ENCODE results near the gene MGAT4C. TPM values are rescaled to one million over a fixed set of nuclear protein-coding genes. Genes with fewer than 3 reads are reported as not detected.

Gene MGAT4C
- total RNA-seq, 4 donors from 2014 or later: under 0.01 to 0.60 (median 0.22) TPM; not detected in 1

DNA sequence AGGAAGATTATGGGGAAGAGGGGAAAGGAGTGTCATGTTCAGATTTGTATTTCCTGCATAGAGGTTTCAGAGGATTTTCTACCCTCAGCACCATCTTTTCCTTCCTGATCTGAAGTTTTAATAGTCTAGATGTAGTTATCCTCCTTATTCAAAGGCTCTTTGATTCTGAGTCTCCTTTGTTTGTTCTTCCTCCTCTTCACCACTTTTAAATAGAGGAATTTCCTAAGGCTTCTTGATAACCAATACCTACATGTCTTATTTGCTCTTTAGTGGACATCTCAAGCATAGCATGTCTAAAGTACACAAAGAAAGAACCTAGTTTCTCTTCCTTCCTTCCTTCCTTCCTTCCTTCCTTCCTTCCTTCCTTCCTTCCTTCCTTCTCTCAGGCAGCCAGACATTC is 8.3 kb downstream of the MGAT4C start:
- no peaks in the 10 kb centered on the region for H3K36me3 ChIP-seq
- DNase-seq (ENCODE audit: low spot score in 2 of 2): no peak
- H3K27me3 ChIP-seq: no peaks in the 10 kb centered on the region
- H3K4me3 ChIP-seq: no peak overlapping the region
- no peaks in the 10 kb centered on the region for H3K4me1 ChIP-seq
- TF ChIP-seq, protein P1, sequence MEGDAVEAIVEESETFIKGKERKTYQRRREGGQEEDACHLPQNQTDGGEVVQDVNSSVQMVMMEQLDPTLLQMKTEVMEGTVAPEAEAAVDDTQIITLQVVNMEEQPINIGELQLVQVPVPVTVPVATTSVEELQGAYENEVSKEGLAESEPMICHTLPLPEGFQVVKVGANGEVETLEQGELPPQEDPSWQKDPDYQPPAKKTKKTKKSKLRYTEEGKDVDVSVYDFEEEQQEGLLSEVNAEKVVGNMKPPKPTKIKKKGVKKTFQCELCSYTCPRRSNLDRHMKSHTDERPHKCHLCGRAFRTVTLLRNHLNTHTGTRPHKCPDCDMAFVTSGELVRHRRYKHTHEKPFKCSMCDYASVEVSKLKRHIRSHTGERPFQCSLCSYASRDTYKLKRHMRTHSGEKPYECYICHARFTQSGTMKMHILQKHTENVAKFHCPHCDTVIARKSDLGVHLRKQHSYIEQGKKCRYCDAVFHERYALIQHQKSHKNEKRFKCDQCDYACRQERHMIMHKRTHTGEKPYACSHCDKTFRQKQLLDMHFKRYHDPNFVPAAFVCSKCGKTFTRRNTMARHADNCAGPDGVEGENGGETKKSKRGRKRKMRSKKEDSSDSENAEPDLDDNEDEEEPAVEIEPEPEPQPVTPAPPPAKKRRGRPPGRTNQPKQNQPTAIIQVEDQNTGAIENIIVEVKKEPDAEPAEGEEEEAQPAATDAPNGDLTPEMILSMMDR (IDR thresholded peaks at IDR 0.05): no peak
- TF ChIP-seq POLR2A (IDR thresholded peaks at IDR 0.05) (no peak), EP300 (IDR thresholded peaks at IDR 0.05) (no peak)
- no peaks in the 10 kb centered on the region for H3K9me3 ChIP-seq
- no peak overlapping the region for H3K27ac ChIP-seq

DNA sequence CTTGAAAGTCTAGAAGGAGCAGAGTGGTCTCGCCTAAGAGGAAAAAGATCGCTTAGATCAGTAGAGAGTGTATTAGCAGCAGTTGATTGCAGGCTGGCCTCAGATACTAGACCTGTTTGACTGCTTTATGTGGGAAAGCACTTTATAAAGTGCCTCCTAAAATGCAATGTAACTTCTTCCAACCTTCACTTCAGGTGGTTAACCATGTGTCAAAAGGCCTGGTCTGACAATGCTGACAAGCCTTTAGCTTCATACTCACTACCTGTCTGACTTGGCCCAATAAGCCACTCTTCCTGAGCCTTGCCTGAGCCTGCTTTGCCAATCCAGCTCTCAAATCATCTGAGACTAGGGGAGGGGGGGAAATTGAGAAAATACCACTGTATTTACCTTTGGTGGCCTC is 14.6 kb downstream of the MGAT4C start:
- no peaks in the 10 kb centered on the region for H3K36me3 ChIP-seq
- H3K27me3 ChIP-seq: no peaks in the 10 kb centered on the region
- WGBS, 2 donors: 88 to 94% methylated on average over 2 of the region's 2 CpGs
- no peak for DNase-seq (ENCODE audit: low spot score in 2 of 2)
- no peaks in the 10 kb centered on the region for H3K4me1 ChIP-seq
- H3K9me3 ChIP-seq: no peaks in the 10 kb centered on the region
- no peak overlapping the region for H3K27ac ChIP-seq
- TF ChIP-seq, protein P1 (IDR thresholded peaks at IDR 0.05): no peak
- TF ChIP-seq EP300 (IDR thresholded peaks at IDR 0.05) (no peak), POLR2A (IDR thresholded peaks at IDR 0.05) (no peak)
- H3K4me3 ChIP-seq: no peak overlapping the region

DNA sequence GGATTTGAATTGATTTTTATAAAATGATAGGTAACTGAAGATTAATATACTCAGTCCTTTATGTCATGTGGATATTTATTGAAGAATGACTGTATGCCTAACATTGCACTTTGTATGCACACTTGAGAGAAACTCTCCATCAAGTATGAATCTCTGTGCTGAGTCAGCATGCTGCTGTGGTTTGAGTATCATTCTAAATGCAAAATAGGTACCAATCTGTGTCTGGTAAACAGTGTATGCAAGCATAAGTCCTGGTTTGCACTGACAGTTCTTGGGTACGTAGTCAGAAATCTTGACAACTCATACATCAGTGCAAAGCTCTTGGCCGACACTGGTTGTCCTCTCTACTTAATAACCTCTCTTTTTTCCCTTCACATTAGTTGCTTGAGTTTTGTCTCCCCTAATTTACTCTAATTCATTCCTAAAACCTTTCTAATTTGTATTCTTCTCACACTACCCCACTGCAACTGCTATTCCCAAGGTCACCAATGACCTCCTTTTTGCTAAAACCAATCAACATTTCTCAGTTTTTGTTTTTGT is 21.8 kb downstream of the MGAT4C start:
- no peaks in the 10 kb centered on the region for H3K36me3 ChIP-seq
- WGBS, 2 donors: 90 to 95% methylated on average over 2 of the region's 2 CpGs
- no peaks in the 10 kb centered on the region for H3K9me3 ChIP-seq
- TF ChIP-seq EP300 (IDR thresholded peaks at IDR 0.05): no peak
- TF ChIP-seq, protein P1 (IDR thresholded peaks at IDR 0.05): no peak
- no peak for TF ChIP-seq POLR2A (IDR thresholded peaks at IDR 0.05)
- no peaks in the 10 kb centered on the region for H3K27me3 ChIP-seq
- H3K4me1 ChIP-seq: no peaks in the 10 kb centered on the region
- H3K4me3 ChIP-seq: no peak overlapping the region
- no peak overlapping the region for H3K27ac ChIP-seq
- no peak for DNase-seq (ENCODE audit: low spot score in 2 of 2)

DNA sequence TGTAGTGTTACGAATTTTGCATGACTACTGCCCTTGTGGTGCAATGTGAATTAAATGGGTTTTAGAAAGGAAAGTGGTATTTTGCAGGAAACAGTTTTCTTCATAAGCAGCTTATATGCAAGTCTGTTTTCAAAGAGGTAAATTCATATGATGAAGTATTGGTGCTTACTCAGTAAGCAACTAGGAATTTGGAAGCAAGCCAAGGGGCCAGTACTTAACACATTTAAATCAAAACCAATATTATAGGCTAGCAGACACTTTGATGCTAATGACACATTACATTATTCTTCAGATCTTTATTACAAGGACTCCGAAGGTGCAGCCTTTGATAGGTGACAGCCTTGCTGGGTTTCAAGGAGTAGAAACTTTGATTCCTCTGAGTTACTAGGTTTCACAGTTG is 23.1 kb downstream of the MGAT4C start:
- Histone ChIP-seq H3K27me3 (no peaks in the 10 kb centered on the region), H3K4me1 (no peaks in the 10 kb centered on the region), H3K9me3 (no peaks in the 10 kb centered on the region), H3K36me3 (no peaks in the 10 kb centered on the region), H3K4me3 (no peak overlapping the region), H3K27ac (no peak overlapping the region)
- WGBS, 2 donors: 84% methylated on average over 2 of the region's 2 CpGs
- DNase-seq (ENCODE audit: low spot score in 2 of 2): no peak
- TF ChIP-seq, protein P1 (IDR thresholded peaks at IDR 0.05): no peak
- no peak for TF ChIP-seq EP300 (IDR thresholded peaks at IDR 0.05)
- TF ChIP-seq POLR2A (IDR thresholded peaks at IDR 0.05): no peak

DNA sequence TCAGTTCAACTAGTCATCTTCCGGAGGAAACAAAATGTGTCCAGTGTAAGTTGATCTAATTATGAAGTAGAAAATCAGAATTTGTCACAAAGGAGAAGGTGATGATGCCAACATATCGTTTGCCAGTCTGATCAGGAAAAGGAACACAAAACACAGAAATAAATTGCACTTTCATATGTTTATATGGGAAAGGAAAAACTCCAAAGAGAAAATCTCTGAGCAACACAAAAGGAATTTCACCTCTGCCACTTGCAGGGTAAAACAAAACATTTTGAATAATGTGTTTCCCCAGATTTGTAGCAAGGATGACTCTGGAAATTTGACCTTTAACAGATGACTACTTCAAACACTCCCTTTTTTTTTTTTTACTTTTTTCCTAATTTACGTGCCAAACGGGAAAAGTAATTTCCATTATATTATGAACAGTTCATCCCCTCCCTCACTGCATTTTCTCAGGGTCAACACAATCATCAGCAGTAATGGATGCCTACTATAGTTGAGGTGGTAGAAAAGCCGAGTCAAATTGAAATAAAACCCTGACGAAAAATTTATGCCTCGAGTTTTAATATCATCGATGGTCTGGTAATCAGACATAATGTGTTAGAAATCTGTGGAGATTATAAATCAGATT is 25.6 kb downstream of the MGAT4C start:
- WGBS, 2 donors: 45 to 46% methylated on average over 8 of the region's 8 CpGs
- no peak overlapping the region for H3K4me3 ChIP-seq
- no peaks in the 10 kb centered on the region for H3K4me1 ChIP-seq
- no peaks in the 10 kb centered on the region for H3K27me3 ChIP-seq
- H3K27ac ChIP-seq: peak overlapping the region in 1 of 4 donors; percentile 21
- DNase-seq (ENCODE audit: low spot score in 2 of 2): no peak
- H3K9me3 ChIP-seq: peaks cover 0 to 5% (median 0%) of the 10 kb centered on the region in 4 donors
- H3K36me3 ChIP-seq: no peaks in the 10 kb centered on the region
- no peak for TF ChIP-seq POLR2A (IDR thresholded peaks at IDR 0.05)
- no peak for TF ChIP-seq EP300 (IDR thresholded peaks at IDR 0.05)
- TF ChIP-seq, protein P1 (IDR thresholded peaks at IDR 0.05): no peak

Measured in tibial nerve (tissue), 4 donors.